Breast epithelium (tissue), 4 donors: Measurements from ENCODE around the gene ZNF442. TPM values are rescaled to one million over a fixed set of nuclear protein-coding genes. Genes with fewer than 3 reads are reported as not detected.
"Not testable (repeated sequence)": the region's sequence is repeated elsewhere in the genome, so short reads cannot be mapped to it uniquely, and the experiment has no call there.

Experiments
- DNase-seq, 2 donors: peaks; one replicate each; pipeline ENCODE4 v3.0.0-alpha.2; 2019; ENCODE audit warnings: low spot score in 2 of 2
- H3K27ac ChIP-seq, 2 donors: fragments of 200-600 bp; sonication (generic) in 1 of 2; one replicate each; pipeline ENCODE4 v1.5.1; 2016 to 2019; ENCODE audit warnings: mild to moderate bottlenecking in 1 of 2
- H3K27me3 ChIP-seq, 2 donors: fragments of 200-600 bp; sonication (generic) in 1 of 2; one replicate each; pipeline versions ENCODE4 v1.5.1 to v1.6.0; 2017 to 2019; ENCODE audit warnings: control low read depth in 1 of 2, mild to moderate bottlenecking in 1 of 2
- H3K36me3 ChIP-seq: fragments of 200-600 bp; one replicate; pipeline ENCODE4 v1.5.1; 2019
- H3K4me1 ChIP-seq, 2 donors: fragments of 200-600 bp; sonication (generic); one replicate each; pipeline ENCODE4 v1.5.1; 2016 to 2019; ENCODE audit warnings: control low read depth in 1 of 2
- H3K4me3 ChIP-seq, 3 donors: fragments of 200-600 bp; sonication (generic); 1 replicate in 2 of 3; 2 replicates in 1 of 3; pipeline ENCODE4 v1.5.1; 2016 to 2019; ENCODE audit warnings: mild to moderate bottlenecking in 3 of 3, moderate library complexity in 2 of 3
- H3K9me3 ChIP-seq, 2 donors: fragments of 200-600 bp; sonication (generic) in 1 of 2; one replicate each; pipeline ENCODE4 v1.5.1; 2016 to 2019; ENCODE audit warnings: control low read depth in 1 of 2
- CTCF ChIP-seq, 3 donors: fragments of 450-650 bp; IDR thresholded peaks; one replicate each; pipeline ENCODE4 v1.5.1; 2016 to 2017; ENCODE audit warnings: antibody characterized with exemption in 3 of 3, mild to moderate bottlenecking in 3 of 3, moderate library complexity in 3 of 3
- POLR2A ChIP-seq: fragments of 450-650 bp; IDR thresholded peaks from one replicate; pipeline ENCODE4 v1.6.1; 2016; ENCODE audit warnings: antibody characterized with exemption, mild to moderate bottlenecking, moderate library complexity
- POLR2AphosphoS5 ChIP-seq, 3 donors: sonication (generic); formaldehyde crosslinking; IDR thresholded peaks; one replicate each; pipeline ENCODE4 v1.6.1; 2017; ENCODE audit warnings: antibody characterized with exemption in 3 of 3
- intact Hi-C: fragments of 100-400 bp; cut with DNase I; formaldehyde crosslinking; loops from one replicate; pipeline ENCODE4 v1.15.1; 2023; ENCODE audit warnings: low total_unique reads
- total RNA-seq, 3 donors: library from RNA; depleted of rRNA; stranded (reverse); fragments of >200 nt; gene quantifications; one replicate each; pipeline ENCODE4 v1.1.0, GENCODE V29; 2016

Gene ZNF442
- total RNA-seq: 1 to 10 TPM; 2.6 to 3.7 (median 3.3) TPM

DNA sequence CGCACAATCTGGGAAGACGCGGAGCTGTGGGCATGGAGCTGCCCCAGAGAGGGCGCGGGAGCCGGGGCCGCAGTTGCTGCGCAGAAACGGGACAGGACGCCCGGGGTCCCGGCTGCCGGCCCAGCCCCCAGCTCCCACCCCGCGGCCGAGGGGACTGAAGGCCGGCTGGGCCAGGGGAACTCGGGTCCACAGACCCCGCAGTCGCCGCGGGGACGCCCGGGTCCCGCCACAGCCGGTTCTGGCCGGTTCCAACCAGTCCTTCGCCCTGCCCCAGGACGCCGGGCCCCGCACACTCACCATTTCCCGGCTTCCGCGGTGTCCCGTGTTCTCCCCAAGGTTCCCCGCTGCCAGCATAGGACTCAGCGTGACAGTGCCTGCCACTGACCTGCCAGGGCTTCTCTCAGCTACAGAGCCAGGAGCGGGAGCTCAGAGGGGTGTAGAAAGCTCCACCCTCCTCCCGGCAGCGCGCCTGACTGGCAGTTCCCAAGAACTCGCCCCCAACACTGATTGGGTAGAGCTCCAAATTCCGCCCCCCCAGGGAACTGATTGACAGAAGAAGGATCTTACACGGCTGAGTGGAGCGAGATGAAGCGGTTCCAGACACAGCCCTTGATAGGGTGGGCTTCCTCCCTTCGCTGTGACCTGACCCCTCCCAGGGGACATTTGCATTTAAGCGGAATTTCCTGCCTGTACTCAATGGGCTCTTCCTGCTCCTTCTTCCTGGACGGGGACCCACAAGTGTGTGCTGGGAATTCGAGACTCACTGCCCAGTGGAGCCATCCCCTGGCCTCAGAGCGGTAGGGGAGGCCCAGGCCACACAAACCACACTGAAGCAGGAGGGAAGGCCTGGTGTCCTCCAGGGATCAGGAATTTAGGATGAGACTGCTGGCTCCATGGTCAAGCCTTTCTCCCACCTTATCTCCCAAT, at the start of gene ZNF442:
TSS of gene ZNF442 (minus strand) at position 448 of the 927 bp plus-strand sequence. CDS start 2,052 bp downstream, outside the sequence.
- Histone ChIP-seq H3K4me1 (no peaks in the 10 kb centered on the region), H3K36me3 (no peaks in the 10 kb centered on the region), H3K9me3 (no peaks in the 10 kb centered on the region), H3K4me3 (peak within 1 kb of the TSS; percentile 80 to 93 (median 89)), H3K27me3 (no peaks in the 10 kb centered on the region), H3K27ac (peak within 1 kb of the TSS; percentile 93 to 98)
- peak; percentile 95 to 96 for DNase-seq
- intact Hi-C loops: no loop called here
- TF ChIP-seq CTCF (IDR thresholded peaks at IDR 0.05): peak in 2 of 3 donors; percentile 73 to 84
- peak; percentile 74 to 81 (median 80) for TF ChIP-seq POLR2AphosphoS5 (IDR thresholded peaks at IDR 0.05)
- peak; percentile 62 for TF ChIP-seq POLR2A

GRCh38 chr19:12411893-12412292, 46.4 kb upstream of the ZNF442 start:
- Histone ChIP-seq H3K4me3 (no peak overlapping the region), H3K4me1 (no peaks in the 10 kb centered on the region)

DNA sequence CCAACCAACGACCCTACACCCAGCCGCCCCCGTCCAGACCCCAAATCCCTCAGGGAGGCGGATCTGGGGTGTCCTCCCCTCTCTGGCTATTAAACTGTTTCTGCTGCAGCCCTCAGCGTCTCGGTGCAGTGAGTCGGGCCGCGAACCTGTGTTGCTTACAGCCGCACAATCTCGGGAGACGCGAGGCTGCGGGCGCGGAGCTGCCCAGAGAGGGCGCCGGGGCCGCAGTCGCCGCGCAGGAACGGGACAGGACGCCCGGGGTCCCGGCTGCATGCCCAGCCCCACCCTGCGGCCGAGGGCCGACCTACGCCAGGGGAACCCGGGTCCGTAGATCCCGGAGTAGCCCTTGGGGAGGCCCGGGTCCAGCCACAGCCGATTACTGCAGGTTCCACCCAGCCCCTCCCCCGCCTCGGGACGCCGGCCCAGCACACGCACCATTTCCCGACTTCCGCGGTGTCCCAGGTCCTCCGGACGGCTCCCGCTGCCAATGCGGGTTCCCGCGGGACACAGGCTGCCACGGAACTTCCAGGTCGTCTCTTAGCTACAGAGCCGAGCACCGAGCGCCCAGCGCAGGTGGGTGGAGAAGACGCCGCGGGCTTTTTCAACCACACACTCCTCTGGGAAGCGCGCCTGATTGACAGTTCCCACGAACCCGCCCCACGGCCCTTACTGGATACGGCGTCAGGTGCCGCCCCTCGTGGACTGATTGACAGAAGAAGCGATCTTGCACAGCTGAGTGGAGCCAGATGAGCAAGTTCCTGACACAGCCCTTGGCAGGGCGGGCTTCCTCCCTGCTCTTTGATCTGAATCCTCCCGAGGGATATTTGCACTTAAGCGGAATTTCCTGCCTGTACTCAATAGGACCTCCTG, 35.4 kb upstream of the ZNF442 start, which contains the start of gene ZNF799:
TSS of gene ZNF799 (minus strand) at position 639 of the 870 bp plus-strand sequence. CDS start at position 438, 201 bp downstream.
- Histone ChIP-seq H3K4me1 (no peaks in the 10 kb centered on the region), H3K9me3 (no peaks in the 10 kb centered on the region), H3K4me3 (peak within 1 kb of the TSS; percentile 61 to 81 (median 75)), H3K36me3 (no peaks in the 10 kb centered on the region), H3K27ac (peak within 1 kb of the TSS; percentile 86 to 91), H3K27me3 (no peaks in the 10 kb centered on the region)
- intact Hi-C loops: no loop called here
- TF ChIP-seq POLR2A (no peak), POLR2AphosphoS5 (IDR thresholded peaks at IDR 0.05) (peak; percentile 57 to 65 (median 62)), CTCF (IDR thresholded peaks at IDR 0.05) (peak in 1 of 3 donors; percentile 10)
- DNase-seq: peak; percentile 96 to 99

More at GRCh38 chr19:12411893-12412292, 46.4 kb upstream of the ZNF442 start:
- no peak for TF ChIP-seq POLR2AphosphoS5 (IDR thresholded peaks at IDR 0.05)
- no peak for TF ChIP-seq POLR2A
- TF ChIP-seq CTCF (IDR thresholded peaks at IDR 0.05): no peak
- DNase-seq: no peak
- Histone ChIP-seq H3K36me3 (no peaks in the 10 kb centered on the region), H3K9me3 (peaks cover 0 to 4% of the 10 kb centered on the region in 2 donors), H3K27ac (no peak overlapping the region), H3K27me3 (no peaks in the 10 kb centered on the region)
- intact Hi-C loops: no loop called here

DNA sequence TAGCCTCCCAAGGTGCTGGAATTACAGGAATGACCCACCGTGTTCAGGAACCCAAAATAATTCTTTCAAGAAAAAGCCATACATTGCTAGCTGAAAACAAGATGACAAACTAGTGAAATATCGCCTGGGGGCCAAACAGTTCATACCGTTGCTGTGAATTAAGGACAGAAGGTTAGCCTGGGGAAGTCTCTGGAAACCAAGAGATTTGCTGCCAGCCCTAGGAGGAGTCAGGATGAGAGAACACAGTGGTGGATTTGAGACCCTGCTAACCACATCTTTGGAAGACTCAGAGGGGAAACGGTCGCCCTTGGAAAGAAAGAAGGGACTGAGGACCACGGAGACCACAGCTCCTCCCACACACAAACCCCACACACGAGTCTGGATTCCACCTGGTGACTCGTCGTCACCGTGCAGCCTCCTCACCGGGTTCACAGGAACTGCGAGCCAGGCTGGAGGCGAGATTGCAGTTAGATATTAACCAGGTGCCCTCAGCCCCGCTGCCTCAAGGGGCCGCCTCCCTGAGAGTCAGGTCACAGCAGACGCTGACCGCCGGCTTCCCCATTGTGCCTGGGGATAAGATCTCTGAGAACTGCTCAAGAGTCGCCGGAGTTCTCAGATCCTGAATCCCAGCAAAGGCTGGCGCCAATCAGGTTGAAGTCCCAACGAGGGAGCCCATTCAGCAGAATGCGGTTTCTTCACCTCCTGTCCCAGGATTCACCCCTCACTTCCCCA, 34.6 kb upstream of the ZNF442 start:
- peak overlapping the region; percentile 61 to 81 (median 75) for H3K4me3 ChIP-seq
- intact Hi-C loops, DNase-seq, H3K9me3 ChIP-seq, H3K27me3 ChIP-seq, H3K4me1 ChIP-seq, H3K36me3 ChIP-seq: not testable (repeated sequence)
- H3K27ac ChIP-seq: peak overlapping the region; percentile 86 to 91

DNA sequence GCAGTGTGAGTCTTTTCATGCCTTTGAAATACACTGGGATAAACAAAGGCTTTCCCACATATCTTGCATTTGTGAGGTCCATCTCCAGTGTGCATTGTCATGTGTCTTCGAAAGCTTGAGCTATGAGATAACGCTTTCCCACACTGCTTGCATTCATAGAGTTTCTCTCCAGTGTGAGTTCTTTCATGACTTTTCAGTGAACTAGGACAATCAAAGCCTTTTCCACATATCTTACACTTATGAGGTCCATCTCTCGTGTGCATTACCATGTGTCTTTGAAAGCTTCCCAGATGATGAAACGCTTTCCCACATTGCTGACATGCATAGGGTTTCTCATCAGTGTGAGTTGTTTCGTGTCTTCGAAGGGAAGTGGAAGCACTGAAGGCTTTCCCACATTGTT, 25.7 kb upstream of the ZNF442 start:
- intact Hi-C loops, H3K4me1 ChIP-seq, DNase-seq, H3K4me3 ChIP-seq, H3K9me3 ChIP-seq, H3K36me3 ChIP-seq, H3K27me3 ChIP-seq, H3K27ac ChIP-seq: not testable (repeated sequence)

GRCh38 chr19:12386365-12386764, 20.9 kb upstream of the ZNF442 start:
- H3K4me3 ChIP-seq, DNase-seq, H3K4me1 ChIP-seq, H3K27me3 ChIP-seq, H3K9me3 ChIP-seq, H3K27ac ChIP-seq, H3K36me3 ChIP-seq, intact Hi-C loops: not testable (repeated sequence)
